SK-N-SH treated with all-trans-retinoic acid at 6 μM for 48 hours (cell line): ENCODE measurements around the gene CAAP1.

ENCODE experiments used
- PATZ1 ChIP-seq: fragments of 250-450 bp; sonication (Bioruptor Pico); IDR thresholded peaks from 2 replicates; pipeline ENCODE4 v1.8.0; 2020; ENCODE audit warnings: mild to moderate bottlenecking, moderate library complexity, borderline replicate concordance
- SNAI2 ChIP-seq: fragments of 250-450 bp; sonication (Bioruptor Pico); IDR thresholded peaks from 2 replicates; pipeline ENCODE4 v1.5.0; 2020; ENCODE audit warnings: mild to moderate bottlenecking, moderate library complexity
- ZFP3 ChIP-seq: fragments of 250-450 bp; sonication (Bioruptor Pico); IDR thresholded peaks from 2 replicates; pipeline ENCODE4 v1.5.0; 2020; ENCODE audit warnings: mild to moderate bottlenecking, moderate library complexity

GRCh38 chr9:26935847-26936246 lies 43.2 kb upstream of the CAAP1 start:
- TF ChIP-seq ZFP3 (CRISPR knock-in tag) (no peak), SNAI2 (CRISPR knock-in tag) (no peak), PATZ1 (CRISPR knock-in tag) (no peak)
